Measurements from ENCODE around the gene IGSF11.

GRCh38 chr3:118912188-118912587 lies 122.5 kb downstream of the IGSF11 start:
- TF ChIP-seq CTCF (IDR thresholded peaks at IDR 0.05) (no peak), POLR2AphosphoS5 (IDR thresholded peaks at IDR 0.05) (no peak), POLR2A (IDR thresholded peaks at IDR 0.05) (no peak), EP300 (IDR thresholded peaks at IDR 0.05) (no peak)
